HepG2 (cell line): ENCODE results near the gene FSCN2. TPM values are rescaled to one million over a fixed set of nuclear protein-coding genes. Genes with fewer than 3 reads are reported as not detected.

Experiments used
- ATAC-seq: fragments of 200-7000 bp; cut with Tn5 transposase; 3 replicates; pipeline ENCODE4 v1.9.1; 2020; ENCODE audit warnings: mild to moderate bottlenecking, moderate library complexity
- BruUV-seq: library from RNA; stranded (reverse); fragments of 400-500 nt; replicated peaks from 2 replicates; lab custom pipeline; 2021; lab: Mats Ljungman, UMichigan
- CTCF ChIA-PET: fragments of 300-600 bp; formaldehyde crosslinking; extraction: SDS; loops from one replicate; lab custom pipeline; 2021; ENCODE audit warnings: low total read pairs, inconsistent platforms, low intra/inter-chr PET ratio; lab: Yijun Ruan, JAX
- POLR2A ChIA-PET: fragments of 350-600 bp; sonication (Branson Sonifier 250); formaldehyde crosslinking; loops from one replicate; lab custom pipeline; 2020; ENCODE audit warnings: antibody characterized with exemption, inconsistent platforms; lab: Yijun Ruan, JAX
- DNase-seq: peaks from one replicate; pipeline ENCODE4 v3.0.0-alpha.2; 2015; ENCODE audit warnings: low spot score
- FAIRE-seq: peaks from 3 replicates; lab custom pipeline; 2011; peaks lifted over from hg19 to GRCh38; lab: Jason Lieb, UNC
- H2AFZ ChIP-seq: one replicate; pipeline ENCODE4 v1.6.1; 2011; ENCODE audit warnings: low read length, inconsistent platforms
- H3K27ac ChIP-seq: fragments of 300-600 bp; 3 replicates; pipeline ENCODE4 v1.8.0; 2011; ENCODE audit warnings: mixed run types, mild to moderate bottlenecking, mixed read lengths, low read length, inconsistent platforms; ENCODE audit not compliant: insufficient read depth; ENCODE audit errors: extremely low read length
- H3K27me3 ChIP-seq, 2 experiments: fragments of 200-600 bp in 1 of 2; 2 replicates in 1 of 2; 3 replicates in 1 of 2; pipeline versions ENCODE4 v1.6.0 to v1.8.0; 2011; ENCODE audit warnings: low read length in 2 of 2, mild to moderate bottlenecking in 2 of 2, moderate library complexity in 2 of 2, inconsistent platforms in 1 of 2; ENCODE audit not compliant: insufficient read depth in 2 of 2, control insufficient read depth in 1 of 2
- H3K36me3 ChIP-seq, 2 experiments: fragments of 200-600 bp in 1 of 2; replicated peaks in 1 of 2; 2 replicates in 1 of 2; 3 replicates in 1 of 2; pipeline versions ENCODE4 v1.5.1 to v1.8.0; 2011; ENCODE audit warnings: low read length in 2 of 2, inconsistent platforms in 1 of 2; ENCODE audit not compliant: insufficient read depth in 2 of 2, control insufficient read depth in 1 of 2
- H3K4me1 ChIP-seq: 2 replicates; pipeline ENCODE4 v1.5.1; 2012; ENCODE audit warnings: low read length, inconsistent platforms; ENCODE audit not compliant: insufficient read depth
- H3K4me2 ChIP-seq: 2 replicates; pipeline ENCODE4 v1.6.0; 2011; ENCODE audit warnings: low read depth, low read length, inconsistent platforms
- H3K4me3 ChIP-seq, 3 experiments: fragments of 200-600 bp in 1 of 3; sonication (generic), shearing (Covaris generic) in 1 of 3; replicated peaks in 1 of 3; 2 replicates each; pipeline ENCODE4 v1.5.1; 2011 to 2016; ENCODE audit warnings: low read length in 3 of 3, inconsistent platforms in 2 of 3, low read depth in 2 of 3, mild to moderate bottlenecking in 2 of 3, control low read depth in 1 of 3, mixed read lengths in 1 of 3; ENCODE audit not compliant: insufficient read depth in 1 of 3
- H3K79me2 ChIP-seq: one replicate; pipeline ENCODE4 v1.6.1; 2011; ENCODE audit warnings: low read length, inconsistent platforms; ENCODE audit not compliant: insufficient read depth
- H3K9ac ChIP-seq: 2 replicates; pipeline ENCODE4 v1.6.0; 2011; ENCODE audit warnings: mild to moderate bottlenecking, low read depth, low read length, inconsistent platforms; ENCODE audit not compliant: insufficient read depth
- H3K9me3 ChIP-seq: 2 replicates; pipeline ENCODE4 v1.5.1; 2012; ENCODE audit warnings: mild to moderate bottlenecking, low read length
- H4K20me1 ChIP-seq: 2 replicates; pipeline ENCODE4 v1.6.0; 2011; ENCODE audit warnings: inconsistent platforms, mild to moderate bottlenecking, low read length, moderate library complexity; ENCODE audit not compliant: insufficient read depth
- CHD4 ChIP-seq: fragments of 200-600 bp; sonication (generic); IDR thresholded peaks from 2 replicates; pipeline ENCODE4 v1.7.0; 2017; ENCODE audit warnings: mild to moderate bottlenecking, low read length, borderline replicate concordance
- IRF9 ChIP-seq: sonication (generic); formaldehyde crosslinking; IDR thresholded peaks from 2 replicates; pipeline ENCODE4 v1.8.0; 2022; ENCODE audit warnings: missing genetic modification reagents, mild to moderate bottlenecking, borderline replicate concordance
- KDM2A ChIP-seq: sonication (generic); formaldehyde crosslinking; IDR thresholded peaks from 2 replicates; pipeline ENCODE4 v1.4.0; 2020; ENCODE audit warnings: low read depth, missing genetic modification reagents, borderline replicate concordance
- RARG ChIP-seq: sonication (generic); formaldehyde crosslinking; IDR thresholded peaks from 2 replicates; pipeline ENCODE4 v1.4.0; 2020; ENCODE audit warnings: low read depth, mild to moderate bottlenecking, missing genetic modification reagents
- ZFP36L2 ChIP-seq: sonication (generic); formaldehyde crosslinking; IDR thresholded peaks from 2 replicates; pipeline ENCODE4 v1.4.0; 2020; ENCODE audit warnings: missing genetic modification reagents
- ZNF235 ChIP-seq: sonication (generic); formaldehyde crosslinking; IDR thresholded peaks from 2 replicates; pipeline ENCODE4 v1.8.1; 2023; ENCODE audit warnings: mild to moderate bottlenecking, missing genetic modification reagents, borderline replicate concordance
- ZNF263 ChIP-seq: sonication (generic); formaldehyde crosslinking; IDR thresholded peaks from 2 replicates; pipeline ENCODE4 v1.4.0; 2020; ENCODE audit warnings: missing genetic modification reagents
- ZNF407 ChIP-seq: sonication (generic); formaldehyde crosslinking; IDR thresholded peaks from one replicate; pipeline ENCODE4 v1.5.1; 2020; ENCODE audit warnings: mild to moderate bottlenecking, missing genetic modification reagents; ENCODE audit errors: not compliant biosample characterization
- ZNF564 ChIP-seq: sonication (generic); formaldehyde crosslinking; IDR thresholded peaks from 2 replicates; pipeline ENCODE4 v1.8.1; 2023; ENCODE audit warnings: mild to moderate bottlenecking, missing genetic modification reagents
- ZNF589 ChIP-seq: sonication (generic); formaldehyde crosslinking; conservative IDR thresholded peaks from 2 replicates; pipeline ENCODE4 v1.8.0; 2022; ENCODE audit warnings: mild to moderate bottlenecking, moderate library complexity, missing genetic modification reagents
- ZSCAN31 ChIP-seq: sonication (generic); formaldehyde crosslinking; IDR thresholded peaks from 2 replicates; pipeline ENCODE4 v1.5.0; 2020; ENCODE audit warnings: low read depth, mild to moderate bottlenecking, missing genetic modification reagents
- WGBS: methylation state at CpG from one replicate; pipeline ENCODE4 v1.1.6; 2017; ENCODE audit warnings: low lambda C conversion rate; 5-methylcytosine and 5-hydroxymethylcytosine counted together
- in situ Hi-C: cut with HindIII; loops from 2 replicates; pipeline ENCODE4 v1.10.0; 2017; ENCODE audit warnings: low pct_unique_long_range_greater_than_20kb; ENCODE audit not compliant: extremely low pct_ligation_motif_present
- intact Hi-C: fragments of 100-400 bp; cut with micrococcal nuclease; formaldehyde crosslinking; loops from one replicate; pipeline ENCODE4 v1.10.0; 2022; ENCODE audit not compliant: unreplicated experiment
- polyA plus RNA-seq, 8 experiments: library from polyadenylated mRNA; depleted of rRNA in 3 of 8; stranded (reverse) in 7 of 8; unstranded in 1 of 8; fragments of >200 nt; fragmentation: Illumina TruSeq in 4 of 8; extraction: Trizol in 4 of 8; gene quantifications; 2 replicates each; pipeline versions ENCODE4 v1.2.1 to v1.2.3, GENCODE V29; 2011 to 2016; ENCODE audit warnings: low read depth in 4 of 8, missing spikeins in 1 of 8, mixed read lengths in 1 of 8; ENCODE audit not compliant: insufficient read depth in 1 of 8
- total RNA-seq, 5 experiments: library from RNA; depleted of rRNA; stranded (reverse); fragments of >200 nt; fragmentation: Illumina TruSeq; extraction: Trizol; gene quantifications; 2 replicates each; pipeline ENCODE4 v1.2.3, GENCODE V29; 2016; ENCODE audit warnings: low read depth in 1 of 5

The FSCN2 gene
- total and polyA plus RNA-seq, 2 of the 13 experiments (the other 11 are each of a cell fraction or from before 2014, with no cell fraction given): 0.09 TPM; not detected in 1

- no peak for TF ChIP-seq IRF9 (CRISPR knock-in tag)
- TF ChIP-seq CHD4: no peak
Measured at GRCh38 chr17:81517339-81518112, 10.7 kb upstream of the FSCN2 start (continued).

GRCh38 chr17:81518113-81518784, 9.9 kb upstream of the FSCN2 start:
- H3K4me1 ChIP-seq: peaks cover 50% of the 10 kb centered on the region
- ATAC-seq (no peak), FAIRE-seq (no peak)
- BruUV-seq: no TSS peak
- POLR2A ChIA-PET: interaction anchor here (1.6 to 2.2 kb wide), 3 partner anchors 10 to 34 kb away, joined by 5 to 16 read pairs (median 9); partner anchors contain the start of gene FAAP100
- TF ChIP-seq ZSCAN31 (0 out of 2 replicates have a peak, but pooled peaks have one; percentile 11), ZNF589 (0 out of 2 replicates have a peak, but pooled peaks have one; percentile 50), RARG (CRISPR knock-in tag) (no peak), KDM2A (CRISPR knock-in tag) (0 out of 2 replicates have a peak, but pooled peaks have one; percentile 79), ZNF235 (CRISPR knock-in tag) (0 out of 2 replicates have a peak, but pooled peaks have one; percentile 32), ZNF263 (CRISPR knock-in tag) (peak; percentile 49; the same call in 1 of the 2 replicates), ZFP36L2 (CRISPR knock-in tag) (no peak), ZNF564 (0 out of 2 replicates have a peak, but pooled peaks have one; percentile 21), ZNF407 (CRISPR knock-in tag) (peak; percentile 14)
- TF ChIP-seq, all 625 proteins: peak for 7
- WGBS: 52% methylated on average over 23 of the region's 24 CpGs
- CTCF ChIA-PET: no interaction called here
- DNase-seq: no peak
- intact Hi-C loops (loop anchor here (10.0 kb wide), 1 partner anchor 123 kb away; the partner anchor contains the start of gene BAHCC1), in situ Hi-C loops (no loop called here)
- Histone ChIP-seq H3K4me3 (peak overlapping the region in 2 of 3 experiments; percentile 56 to 75; a peak in 3 of 6 replicates), H3K9ac (no peak overlapping the region), H3K4me2 (peak overlapping the region; percentile 79), H4K20me1 (no peaks in the 10 kb centered on the region), H2AFZ (no peak overlapping the region), H3K9me3 (no peaks in the 10 kb centered on the region), H3K27me3 (peaks cover 0 to 31% of the 10 kb centered on the region in 2 experiments; a peak in 3 of 5 replicates), H3K36me3 (no peaks in the 10 kb centered on the region), H3K27ac (no peak overlapping the region), H3K79me2 (no peaks in the 10 kb centered on the region)
